GM18505 (cell line): ENCODE results near the gene PM20D1.

Experiments used
- ATAC-seq: cut with Tn5 transposase; IDR thresholded peaks from one replicate; pipeline ENCODE4 v1.9.1; 2021; ENCODE audit not compliant: unreplicated experiment
- POLR2A ChIP-seq: IDR thresholded peaks from 4 replicates; pipeline ENCODE4 v1.6.1; 2011; ENCODE audit warnings: borderline replicate concordance; ENCODE audit not compliant: insufficient read depth, insufficient read length; ENCODE audit errors: extremely low read depth

The PM20D1 gene

GRCh38 chr1:205802060-205802459, 47.9 kb downstream of the PM20D1 start:
- no peak for ATAC-seq
- TF ChIP-seq POLR2A, result no peak

- ATAC-seq, result no peak
- TF ChIP-seq POLR2A, result no peak
Measured at GRCh38 chr1:205800981-205801703, 48.8 kb downstream of the PM20D1 start.

GRCh38 chr1:205800427-205800826, 49.5 kb downstream of the PM20D1 start:
- TF ChIP-seq POLR2A, result no peak
- ATAC-seq, result no peak

GRCh38 chr1:205798577-205798976, 51.4 kb downstream of the PM20D1 start:
- TF ChIP-seq POLR2A, result no peak
- ATAC-seq, result no peak

GRCh38 chr1:205797168-205797567, 52.8 kb downstream of the PM20D1 start:
- ATAC-seq, result no peak
- no peak for TF ChIP-seq POLR2A

GRCh38 chr1:205794011-205794730, 55.8 kb downstream of the PM20D1 start:
- no peak for TF ChIP-seq POLR2A
- no peak for ATAC-seq

GRCh38 chr1:205792961-205793673, 56.8 kb downstream of the PM20D1 start:
- TF ChIP-seq POLR2A, result no peak
- ATAC-seq, result no peak

- TF ChIP-seq POLR2A, result no peak
Measured at GRCh38 chr1:205792481-205792881, 57.5 kb downstream of the PM20D1 start.

GRCh38 chr1:205791568-205792180, 58.3 kb downstream of the PM20D1 start:
- TF ChIP-seq POLR2A, result no peak
- ATAC-seq, result no peak

More at GRCh38 chr1:205792481-205792881, 57.5 kb downstream of the PM20D1 start:
- ATAC-seq, result no peak

GRCh38 chr1:205787287-205787916, 62.5 kb downstream of the PM20D1 start:
- no peak for TF ChIP-seq POLR2A
- ATAC-seq, result no peak

GRCh38 chr1:205786601-205787000, 63.3 kb downstream of the PM20D1 start:
- ATAC-seq, result no peak
- no peak for TF ChIP-seq POLR2A

GRCh38 chr1:205785446-205785845, 64.5 kb downstream of the PM20D1 start:
- TF ChIP-seq POLR2A, result no peak
- no peak for ATAC-seq

GRCh38 chr1:205783904-205784303, 66.0 kb downstream of the PM20D1 start:
- no peak for ATAC-seq
- no peak for TF ChIP-seq POLR2A
